ENCODE data around the gene TNRC6C.
A peak's percentile ranks its signal among the peaks of the same experiment; 100 is the strongest.

Gene TNRC6C

GRCh38 chr17:78116411-78116810 lies 157.9 kb downstream of the TNRC6C start:
- no peak for DNase-seq

- DNase-seq, result peak; percentile 85
These were observed 158.8 kb downstream of the TNRC6C start for GRCh38 chr17:78117027-78117981.

GRCh38 chr17:78118801-78119241 lies 160.3 kb downstream of the TNRC6C start:
- no peak for DNase-seq

DNA sequence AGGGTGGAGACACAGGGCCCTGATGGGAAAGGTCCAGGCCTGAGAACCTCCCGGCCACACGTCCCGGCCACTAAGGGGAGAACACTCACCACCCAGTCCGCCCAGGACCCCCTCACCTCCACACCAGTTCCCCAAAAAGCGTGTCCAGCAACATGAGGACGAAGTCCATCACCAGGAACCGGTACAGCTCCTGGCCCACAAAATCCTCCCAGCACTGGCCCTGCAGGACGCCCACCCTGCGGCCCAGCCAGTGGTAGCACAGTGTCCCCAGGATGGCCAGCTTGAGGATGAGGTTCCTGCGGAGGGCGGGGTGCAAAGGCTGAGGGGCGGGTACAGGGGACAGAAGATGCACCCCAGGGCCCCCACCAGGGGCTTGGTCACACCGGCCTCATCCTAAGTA lies 162.0 kb downstream of the TNRC6C start:
- DNase-seq, result no peak

DNA sequence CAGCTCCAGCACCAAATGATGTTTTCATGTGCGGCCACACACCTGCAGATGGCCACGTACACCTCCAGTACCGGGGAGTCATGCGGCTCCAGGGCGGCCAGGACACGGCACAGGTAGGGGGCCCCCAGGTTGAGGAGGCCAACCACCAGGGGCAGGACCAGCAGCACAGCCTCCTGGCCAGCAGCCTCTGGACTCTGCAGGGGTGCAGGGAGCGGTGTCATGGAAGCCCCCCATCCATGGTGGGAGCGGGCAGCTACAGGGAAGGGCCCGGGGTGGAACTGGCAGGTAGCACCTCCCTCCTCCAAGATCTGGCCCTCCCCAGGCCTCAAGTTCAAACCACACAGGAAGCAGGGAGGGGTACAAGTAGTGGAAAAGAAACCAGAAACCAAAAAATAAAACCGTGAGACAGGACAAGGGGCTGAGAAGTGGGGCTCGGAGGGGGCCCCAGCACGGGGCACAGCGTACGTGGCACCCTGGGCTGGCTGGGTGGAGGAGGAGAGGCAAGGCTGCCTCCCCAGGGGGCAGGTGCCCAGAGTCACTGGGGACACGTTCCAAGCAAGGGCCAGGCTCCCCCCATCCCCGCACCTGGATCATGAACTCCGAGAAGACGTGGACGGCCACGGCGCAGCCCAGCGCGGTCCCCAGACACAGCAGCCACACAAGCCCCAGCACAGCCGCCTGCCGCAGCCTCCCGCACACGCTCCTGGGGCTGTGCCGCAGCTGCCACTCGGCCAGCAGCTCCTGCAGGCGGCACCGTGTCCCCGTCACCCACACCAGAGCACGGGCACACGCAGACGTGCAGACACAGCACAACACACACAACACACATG lies 162.7 kb downstream of the TNRC6C start:
- DNase-seq, result no peak

GRCh38 chr17:78121801-78122215 lies 163.3 kb downstream of the TNRC6C start:
- DNase-seq, result no peak

DNA sequence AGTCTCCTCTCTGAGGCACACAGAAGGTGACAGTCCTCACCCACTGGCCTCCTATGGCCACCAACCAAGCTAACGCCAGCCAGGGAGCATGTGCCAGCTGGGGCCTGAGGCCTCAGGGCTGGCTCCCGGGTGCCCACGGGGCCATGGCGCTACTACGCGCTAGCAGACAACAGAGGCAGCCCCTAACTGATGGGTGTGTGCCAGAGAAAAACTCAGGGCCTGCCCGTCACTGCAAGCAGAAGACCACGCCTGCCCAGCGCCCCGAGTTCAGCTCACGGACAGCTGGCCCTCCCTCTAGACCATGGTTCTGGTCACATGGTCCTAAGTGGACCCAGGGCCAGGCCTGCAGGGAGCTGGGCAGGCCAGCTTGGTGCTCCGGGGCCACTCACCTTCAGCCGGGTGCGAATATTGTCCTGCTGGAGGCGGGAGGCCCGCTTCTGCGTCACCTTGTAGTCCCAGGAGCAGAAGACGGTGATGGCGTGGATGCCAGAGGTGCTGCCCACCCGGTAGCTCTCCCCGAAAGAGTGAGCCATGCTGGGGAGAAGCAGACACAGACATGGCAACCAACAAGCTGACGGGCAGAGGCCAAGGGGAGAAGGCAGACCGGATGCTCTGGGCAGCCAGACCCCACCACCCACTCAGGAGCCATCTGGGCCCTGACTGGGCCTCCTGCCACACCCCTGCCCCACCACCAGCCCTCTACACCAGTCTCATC lies 163.9 kb downstream of the TNRC6C start:
- no peak for DNase-seq

- DNase-seq, result no peak
These were observed 164.4 kb downstream of the TNRC6C start for GRCh38 chr17:78122931-78123249.

- DNase-seq, result no peak
These were observed 164.9 kb downstream of the TNRC6C start for GRCh38 chr17:78123258-78123929.

DNA sequence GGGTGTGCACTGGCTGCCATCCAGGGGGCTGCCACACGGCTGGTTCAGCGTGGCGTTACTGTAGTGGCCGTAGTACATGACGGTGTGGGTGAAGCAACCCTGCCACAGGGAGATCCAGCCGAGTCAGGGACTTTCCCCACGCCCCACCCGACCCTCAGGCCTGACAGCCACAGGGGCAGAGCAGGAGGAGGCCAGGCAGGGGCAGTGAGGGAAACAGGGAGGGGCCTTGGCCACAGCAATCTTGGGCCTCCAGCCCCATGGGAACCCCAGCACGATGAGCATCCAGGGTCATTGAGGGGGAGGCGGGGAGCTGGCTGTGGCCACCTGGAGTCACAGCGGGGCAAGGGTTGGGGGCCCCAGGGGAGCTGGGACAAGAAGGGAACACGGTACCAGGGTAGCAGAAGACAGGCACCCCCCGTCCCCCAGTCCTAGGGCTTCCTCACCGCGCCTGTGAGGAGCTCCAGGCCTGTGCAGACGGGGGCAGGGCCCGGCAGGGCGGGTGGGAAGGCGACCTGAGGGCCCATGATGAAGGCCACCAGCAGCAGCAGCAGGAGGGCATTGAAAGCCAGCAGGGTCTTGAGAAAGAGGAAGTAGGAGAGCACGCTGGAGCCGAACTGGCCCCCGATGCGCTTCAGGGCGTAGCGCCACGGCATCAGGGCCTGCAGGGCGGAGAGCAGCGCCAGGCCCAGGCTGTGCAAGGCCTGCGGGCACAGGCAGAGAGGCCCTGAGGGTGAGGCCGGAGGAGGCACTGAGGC lies 165.8 kb downstream of the TNRC6C start:
- no peak for DNase-seq

DNA sequence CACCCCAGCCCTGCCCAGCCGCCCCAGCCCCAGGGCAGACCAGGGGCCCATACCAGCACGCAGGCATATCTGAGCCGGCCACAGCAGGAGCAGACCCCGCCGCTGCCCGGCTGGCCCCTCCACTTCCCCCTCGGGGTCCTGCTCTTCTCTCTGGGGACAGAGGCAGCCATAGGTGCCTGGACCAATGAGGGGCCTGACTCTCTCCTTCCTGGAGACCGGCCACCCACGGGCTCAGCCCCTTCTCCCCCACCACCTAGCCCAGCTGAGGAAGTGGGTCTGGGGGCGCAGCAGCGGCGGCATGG lies 166.3 kb downstream of the TNRC6C start:
- DNase-seq, result no peak

GRCh38 chr17:78125138-78125913 lies 166.8 kb downstream of the TNRC6C start:
- no peak for DNase-seq

DNA sequence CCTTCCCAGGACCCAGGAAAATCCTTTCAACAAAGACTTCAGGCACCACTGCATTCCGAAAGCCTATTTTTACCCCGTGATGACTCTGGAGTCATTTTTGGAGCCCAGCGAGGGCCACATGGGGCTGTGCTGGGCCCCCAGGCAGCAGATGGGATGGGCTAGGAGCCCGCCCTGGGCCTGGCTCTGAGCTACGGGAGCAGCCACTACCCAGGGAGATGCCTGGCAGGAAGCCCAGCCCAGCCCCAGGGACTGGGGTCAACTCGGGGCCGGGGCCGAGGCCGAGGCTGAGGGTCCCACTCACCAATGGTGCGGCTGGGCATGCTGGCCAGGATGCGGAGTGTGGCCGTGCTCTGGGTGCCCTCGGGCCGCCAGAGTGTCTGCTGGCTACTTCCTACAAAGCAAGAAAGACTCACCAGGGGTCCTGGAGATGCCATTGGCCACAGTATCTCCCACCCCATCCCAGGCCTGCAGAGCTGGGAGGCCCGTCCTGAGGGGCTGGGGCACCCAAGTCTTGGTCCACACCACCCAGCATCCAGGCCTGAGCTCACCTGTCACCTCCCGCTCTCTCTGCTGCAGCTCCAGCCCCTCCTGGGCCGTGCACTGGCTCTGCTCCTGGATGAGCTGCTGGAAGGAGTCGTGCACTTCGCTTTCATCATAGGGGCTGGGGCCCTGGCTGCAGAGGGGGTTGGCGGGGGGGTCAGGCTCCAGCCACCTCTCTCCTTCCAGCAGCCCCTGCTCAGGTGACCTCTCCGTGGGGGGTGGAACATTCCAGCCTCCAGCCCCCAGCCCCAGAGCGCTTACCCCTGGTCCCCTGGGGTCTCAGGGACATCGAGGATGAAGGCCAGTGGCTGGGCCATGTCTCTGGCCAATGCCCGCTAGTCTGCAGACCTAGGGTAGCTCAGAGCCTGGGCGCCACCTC lies 167.7 kb downstream of the TNRC6C start:
- no peak for DNase-seq

DNA sequence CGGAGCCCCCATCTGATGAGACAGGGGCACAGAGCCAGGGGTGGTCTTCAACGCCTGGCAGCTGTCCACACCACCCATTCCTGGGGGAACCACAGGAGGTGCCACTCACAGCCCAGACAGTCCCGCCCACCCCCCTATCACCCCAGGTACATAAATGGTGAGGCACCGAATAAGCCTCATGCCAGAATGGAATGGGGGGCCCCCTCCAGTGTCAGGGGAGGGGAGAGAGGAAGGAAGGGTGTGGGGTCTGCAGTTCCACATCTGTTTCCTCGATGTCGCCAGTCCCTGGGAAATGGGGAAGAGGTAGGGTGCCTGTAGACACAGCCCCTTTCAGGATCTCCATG lies 168.4 kb downstream of the TNRC6C start:
- no peak for DNase-seq

- no peak for DNase-seq
These were observed 168.9 kb downstream of the TNRC6C start for GRCh38 chr17:78127239-78127887.

DNA sequence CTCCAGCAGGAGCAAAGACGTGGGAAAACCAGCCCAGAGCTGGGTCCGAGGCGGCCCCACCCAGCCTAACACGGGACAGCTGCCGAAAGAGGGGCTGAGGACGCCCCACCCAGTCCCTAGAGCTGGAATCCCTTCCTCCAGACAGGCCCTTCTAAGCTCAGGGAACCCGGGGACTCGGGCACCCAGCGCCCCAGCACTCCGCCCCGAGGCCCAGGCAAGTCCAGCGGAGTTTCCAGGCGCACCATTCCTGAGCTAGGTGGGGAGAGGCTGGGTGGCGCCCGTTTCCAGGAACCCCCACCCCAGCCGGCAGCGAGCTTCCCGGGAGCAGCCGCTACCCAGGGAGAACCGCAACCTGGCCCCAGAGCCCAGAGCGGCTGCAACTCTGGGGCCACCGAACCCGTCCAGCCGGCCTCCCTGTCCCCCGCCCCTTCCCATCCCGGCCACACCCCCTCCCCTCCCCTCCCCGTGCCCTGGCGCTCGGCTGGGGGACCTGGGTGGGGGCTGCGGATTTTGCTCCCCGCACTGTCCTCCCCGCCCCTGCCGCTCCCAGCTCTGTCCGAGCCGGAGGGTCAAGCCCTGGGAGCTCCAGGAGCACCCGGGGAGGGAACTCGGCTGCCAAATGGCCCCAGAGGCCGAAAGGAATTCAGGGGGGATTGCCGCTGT lies 169.5 kb downstream of the TNRC6C start:
- peak; percentile 38 for DNase-seq

DNA sequence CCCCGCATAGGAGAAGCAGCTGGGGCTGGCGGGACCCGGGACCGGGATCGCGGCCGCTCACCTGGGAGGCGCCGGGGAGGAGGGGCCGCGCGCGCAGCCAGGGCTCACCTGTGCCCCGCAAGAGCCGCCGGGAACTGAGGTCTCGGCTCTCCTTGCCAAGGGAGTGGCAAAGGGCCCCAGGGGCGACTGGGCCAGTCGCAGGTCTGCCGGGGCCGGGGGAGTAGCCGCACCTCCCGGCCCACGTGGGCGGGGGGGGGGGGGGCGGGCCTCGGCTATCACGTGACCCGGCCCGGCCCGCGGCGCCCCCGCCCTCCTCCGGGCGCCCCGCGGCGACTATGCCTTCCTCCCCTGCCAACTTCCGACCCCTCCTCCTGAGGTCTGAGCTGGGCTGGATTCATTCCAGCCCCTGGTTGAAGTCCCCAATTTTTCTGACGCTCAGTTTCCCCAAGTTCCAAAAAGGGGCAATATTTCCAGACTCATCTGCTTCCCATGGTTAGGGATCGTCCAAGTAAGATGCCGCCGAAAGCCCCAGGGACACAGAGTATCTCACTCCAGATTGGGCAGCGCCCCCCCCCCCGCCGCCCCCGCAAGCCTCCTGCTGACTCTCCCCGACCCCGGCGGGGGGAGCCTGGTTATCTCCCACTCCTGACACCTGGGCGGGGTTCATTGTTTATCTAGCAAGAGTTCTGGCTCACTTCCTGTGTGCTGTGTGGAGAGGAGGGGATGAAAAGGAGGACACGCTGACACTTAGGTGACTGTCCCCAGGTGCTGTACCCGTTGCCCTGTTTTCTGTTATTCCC lies 170.2 kb downstream of the TNRC6C start, which contains the start of gene TMC6:
Gene TMC6, minus strand, starts transcription at position 205 of the 800 bp plus-strand sequence. CDS start 1,923 bp downstream, outside the sequence.
- DNase-seq, result peak; percentile 93

Measured in NCI-H146 (cell line).